GM12878 (cell line): Measurements from ENCODE around the gene NRSN2.

Experiments used
- CEBPB ChIP-seq, 2 experiments: fragments of 150-350 bp in 1 of 2; IDR thresholded peaks; 2 replicates each; pipeline ENCODE4 v1.6.1; 2012 to 2014; ENCODE audit warnings: low read depth in 2 of 2, low read length in 2 of 2, borderline replicate concordance in 1 of 2, inconsistent platforms in 1 of 2
- DPF2 ChIP-seq: fragments of 450-650 bp; IDR thresholded peaks from 2 replicates; pipeline ENCODE4 v1.6.1; 2017; ENCODE audit warnings: mild to moderate bottlenecking
- GABPA ChIP-seq: IDR thresholded peaks from 2 replicates; pipeline ENCODE4 v1.6.1; 2014; ENCODE audit warnings: antibody characterized with exemption, low read depth, mild to moderate bottlenecking, inconsistent platforms
- HDAC2 ChIP-seq: fragments of 200-600 bp; sonication (generic); IDR thresholded peaks from 2 replicates; pipeline ENCODE4 v1.6.1; 2017
- MEF2A ChIP-seq: IDR thresholded peaks from 2 replicates; pipeline ENCODE4 v1.6.1; 2011; ENCODE audit warnings: low read depth, mild to moderate bottlenecking, low read length, moderate library complexity; ENCODE audit not compliant: insufficient read depth
- NBN ChIP-seq: fragments of 450-650 bp; IDR thresholded peaks from 2 replicates; pipeline ENCODE4 v1.6.1; 2016
- TF ChIP-seq, protein P1 (sequence below), 3 experiments: IDR thresholded peaks in 2 of 3; conservative IDR thresholded peaks in 1 of 3; 2 replicates each; pipeline ENCODE4 v1.5.1; 2011; ENCODE audit warnings: low read depth in 3 of 3, low read length in 3 of 3, mild to moderate bottlenecking in 3 of 3, control low read depth in 2 of 3, moderate library complexity in 2 of 3, inconsistent platforms in 1 of 3, mixed read lengths in 1 of 3; ENCODE audit not compliant: control insufficient read depth in 2 of 3, insufficient read depth in 1 of 3; ENCODE audit errors: extremely low read depth in 1 of 3
- TF ChIP-seq, protein P2 (sequence below): fragments of 450-650 bp; IDR thresholded peaks from 2 replicates; pipeline ENCODE4 v1.6.1; 2016; ENCODE audit warnings: mild to moderate bottlenecking

DNA sequence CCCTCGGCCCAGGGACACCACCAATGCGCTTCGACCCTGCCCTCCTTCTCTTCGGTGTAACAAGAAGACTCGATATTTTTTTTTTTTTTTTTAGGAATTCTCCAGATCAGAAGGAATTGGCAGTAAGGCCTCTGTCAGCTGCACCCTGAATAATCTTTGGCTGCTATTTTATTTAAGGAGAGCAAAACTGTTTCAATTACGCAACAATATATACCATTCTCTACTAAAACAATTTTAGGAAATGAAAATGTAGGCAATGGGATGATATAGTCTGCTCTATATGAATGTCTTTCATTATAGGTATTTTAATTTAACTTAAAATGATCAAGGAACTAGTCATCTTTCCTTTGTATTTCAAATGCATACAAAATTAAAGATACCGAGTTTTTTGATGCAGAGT is 36.3 kb upstream of the NRSN2 start:
- TF ChIP-seq, protein P1, sequence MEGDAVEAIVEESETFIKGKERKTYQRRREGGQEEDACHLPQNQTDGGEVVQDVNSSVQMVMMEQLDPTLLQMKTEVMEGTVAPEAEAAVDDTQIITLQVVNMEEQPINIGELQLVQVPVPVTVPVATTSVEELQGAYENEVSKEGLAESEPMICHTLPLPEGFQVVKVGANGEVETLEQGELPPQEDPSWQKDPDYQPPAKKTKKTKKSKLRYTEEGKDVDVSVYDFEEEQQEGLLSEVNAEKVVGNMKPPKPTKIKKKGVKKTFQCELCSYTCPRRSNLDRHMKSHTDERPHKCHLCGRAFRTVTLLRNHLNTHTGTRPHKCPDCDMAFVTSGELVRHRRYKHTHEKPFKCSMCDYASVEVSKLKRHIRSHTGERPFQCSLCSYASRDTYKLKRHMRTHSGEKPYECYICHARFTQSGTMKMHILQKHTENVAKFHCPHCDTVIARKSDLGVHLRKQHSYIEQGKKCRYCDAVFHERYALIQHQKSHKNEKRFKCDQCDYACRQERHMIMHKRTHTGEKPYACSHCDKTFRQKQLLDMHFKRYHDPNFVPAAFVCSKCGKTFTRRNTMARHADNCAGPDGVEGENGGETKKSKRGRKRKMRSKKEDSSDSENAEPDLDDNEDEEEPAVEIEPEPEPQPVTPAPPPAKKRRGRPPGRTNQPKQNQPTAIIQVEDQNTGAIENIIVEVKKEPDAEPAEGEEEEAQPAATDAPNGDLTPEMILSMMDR (IDR thresholded peaks at IDR 0.05 in 2 of 3, conservative IDR thresholded peaks at IDR 0.05 in 1 of 3; ENCODE audit: control insufficient read depth in 2 of 3, extremely low read depth in 1 of 3, insufficient read depth in 1 of 3, low read depth in 3 of 3, low read length in 3 of 3), result no peak
- TF ChIP-seq, protein P2, sequence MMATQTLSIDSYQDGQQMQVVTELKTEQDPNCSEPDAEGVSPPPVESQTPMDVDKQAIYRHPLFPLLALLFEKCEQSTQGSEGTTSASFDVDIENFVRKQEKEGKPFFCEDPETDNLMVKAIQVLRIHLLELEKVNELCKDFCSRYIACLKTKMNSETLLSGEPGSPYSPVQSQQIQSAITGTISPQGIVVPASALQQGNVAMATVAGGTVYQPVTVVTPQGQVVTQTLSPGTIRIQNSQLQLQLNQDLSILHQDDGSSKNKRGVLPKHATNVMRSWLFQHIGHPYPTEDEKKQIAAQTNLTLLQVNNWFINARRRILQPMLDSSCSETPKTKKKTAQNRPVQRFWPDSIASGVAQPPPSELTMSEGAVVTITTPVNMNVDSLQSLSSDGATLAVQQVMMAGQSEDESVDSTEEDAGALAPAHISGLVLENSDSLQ, result no peak
- TF ChIP-seq GABPA (no peak), MEF2A (no peak), CEBPB (IDR thresholded peaks at IDR 0.05; ENCODE audit: borderline replicate concordance in 1 of 2, low read depth in 2 of 2, low read length in 2 of 2) (no peak), NBN (no peak), DPF2 (no peak), HDAC2 (no peak)
